HFF-Myc (cell line): ENCODE results near the gene SNX15.

ENCODE experiments used
- DNase-seq: peaks from one replicate; pipeline ENCODE4 v3.0.0-alpha.2; 2011; ENCODE audit warnings: low read depth; ENCODE audit errors: extremely low read depth
- H3K4me3 ChIP-seq: replicated peaks from 2 replicates; pipeline ENCODE4 v1.5.1; 2011; ENCODE audit warnings: low read depth, mild to moderate bottlenecking, control low read depth, low read length
- TF ChIP-seq, protein P1 (sequence below): IDR thresholded peaks from 2 replicates; pipeline ENCODE4 v1.5.1; 2012; ENCODE audit warnings: mild to moderate bottlenecking, low read depth, low read length, control low read depth; ENCODE audit errors: missing control alignments

SNX15 gene

DNA sequence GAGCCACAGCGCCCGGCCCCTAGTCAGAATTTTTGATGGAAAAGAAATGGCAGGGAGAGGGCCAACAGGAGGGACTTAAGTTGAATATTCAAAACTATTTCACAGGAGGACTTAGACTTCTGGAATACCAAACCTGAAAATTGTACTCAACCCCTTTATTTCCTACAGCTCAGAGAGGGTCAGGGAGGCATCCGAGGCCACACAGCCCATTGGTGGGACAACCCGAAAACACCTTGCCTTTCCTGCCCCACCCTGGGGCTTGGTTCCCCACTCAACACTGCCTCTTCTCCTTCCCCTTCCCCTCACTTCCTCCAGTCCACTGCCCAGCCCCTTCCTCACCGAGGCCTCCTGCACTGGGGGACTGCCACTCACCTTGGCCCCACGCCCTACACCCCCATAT, 29.8 kb downstream of the SNX15 start:
- TF ChIP-seq, protein P1, sequence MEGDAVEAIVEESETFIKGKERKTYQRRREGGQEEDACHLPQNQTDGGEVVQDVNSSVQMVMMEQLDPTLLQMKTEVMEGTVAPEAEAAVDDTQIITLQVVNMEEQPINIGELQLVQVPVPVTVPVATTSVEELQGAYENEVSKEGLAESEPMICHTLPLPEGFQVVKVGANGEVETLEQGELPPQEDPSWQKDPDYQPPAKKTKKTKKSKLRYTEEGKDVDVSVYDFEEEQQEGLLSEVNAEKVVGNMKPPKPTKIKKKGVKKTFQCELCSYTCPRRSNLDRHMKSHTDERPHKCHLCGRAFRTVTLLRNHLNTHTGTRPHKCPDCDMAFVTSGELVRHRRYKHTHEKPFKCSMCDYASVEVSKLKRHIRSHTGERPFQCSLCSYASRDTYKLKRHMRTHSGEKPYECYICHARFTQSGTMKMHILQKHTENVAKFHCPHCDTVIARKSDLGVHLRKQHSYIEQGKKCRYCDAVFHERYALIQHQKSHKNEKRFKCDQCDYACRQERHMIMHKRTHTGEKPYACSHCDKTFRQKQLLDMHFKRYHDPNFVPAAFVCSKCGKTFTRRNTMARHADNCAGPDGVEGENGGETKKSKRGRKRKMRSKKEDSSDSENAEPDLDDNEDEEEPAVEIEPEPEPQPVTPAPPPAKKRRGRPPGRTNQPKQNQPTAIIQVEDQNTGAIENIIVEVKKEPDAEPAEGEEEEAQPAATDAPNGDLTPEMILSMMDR = no peak
- no peak for DNase-seq
- H3K4me3 ChIP-seq = no peak overlapping the region

DNA sequence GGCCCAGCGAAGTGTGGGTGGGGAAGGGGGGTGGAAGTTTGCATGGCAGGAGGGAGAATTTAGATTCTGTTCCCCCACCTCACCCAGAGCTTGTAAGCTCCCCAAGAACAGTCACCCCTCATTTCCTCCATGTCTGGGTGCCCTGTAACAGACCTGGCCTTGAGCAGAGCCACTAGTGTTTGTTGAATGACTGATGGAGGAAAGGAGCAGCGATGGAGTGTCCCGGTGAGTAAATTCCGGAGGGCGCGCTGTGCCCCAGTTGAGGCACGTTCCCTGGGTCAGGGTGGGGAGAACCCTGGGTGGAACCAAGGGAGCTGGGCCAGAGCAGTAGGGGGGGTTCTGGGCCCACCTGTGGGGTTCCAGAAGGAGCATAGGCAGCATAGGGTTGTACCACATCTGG, 30.3 kb downstream of the SNX15 start:
- no peak for DNase-seq
- TF ChIP-seq, protein P1 = no peak

DNA sequence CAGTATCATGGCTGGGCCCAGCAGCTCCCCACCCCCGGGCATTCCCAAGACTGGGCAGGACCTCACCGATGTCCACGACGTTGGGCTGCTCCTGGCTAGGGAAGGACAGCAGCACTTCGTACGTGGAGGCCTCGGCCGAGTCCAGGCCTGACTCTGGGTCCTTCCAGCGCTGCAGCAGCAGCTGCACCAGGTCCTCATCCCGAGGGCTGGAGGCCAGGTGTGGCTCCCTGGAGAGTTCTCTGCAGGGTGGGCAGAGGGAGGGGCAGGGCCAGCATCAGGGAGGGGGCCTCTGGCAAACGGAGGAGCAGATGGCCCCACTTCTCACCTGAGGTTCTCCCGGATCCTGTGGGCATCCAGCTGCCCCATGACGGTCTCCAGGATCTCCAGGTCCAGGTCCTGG, 30.8 kb downstream of the SNX15 start:
- no peak for DNase-seq
- H3K4me3 ChIP-seq = no peak overlapping the region
- TF ChIP-seq, protein P1 = no peak

More for the DNA sequence above, 30.3 kb downstream of the SNX15 start:
- H3K4me3 ChIP-seq = no peak overlapping the region

DNA sequence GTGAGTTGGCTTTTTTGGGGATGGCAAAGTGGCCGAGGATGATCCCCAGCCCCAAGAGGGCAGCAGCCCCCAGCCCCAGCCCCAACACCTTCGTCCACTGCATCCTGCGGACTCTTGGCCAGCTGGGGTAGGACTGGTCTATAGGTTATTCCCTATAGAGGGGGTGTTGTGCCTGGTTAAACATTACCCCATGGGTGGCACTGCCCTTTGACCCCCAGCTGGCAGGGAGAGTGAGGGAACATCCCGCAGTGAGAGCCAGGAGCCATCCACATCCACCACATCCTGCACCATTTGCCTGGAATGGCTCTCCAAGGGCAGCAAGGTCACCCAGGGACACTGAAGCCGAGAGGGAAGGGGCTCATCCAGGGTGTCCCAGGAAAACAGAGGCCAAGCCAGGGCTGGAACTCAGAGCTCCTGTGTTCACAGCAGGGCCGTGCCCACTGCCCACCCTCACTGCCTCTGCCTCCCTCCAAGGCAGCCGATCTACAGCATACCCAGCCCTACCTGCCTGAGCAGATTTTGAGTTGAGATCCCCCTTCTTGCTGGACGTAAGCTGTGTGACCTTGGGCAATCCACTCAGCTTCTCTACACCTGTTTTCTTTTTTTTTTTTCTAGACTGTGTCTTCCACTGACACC, 31.3 kb downstream of the SNX15 start, which contains the start of gene NAALADL1:
TSS of gene NAALADL1 (minus strand) at position 135 of the 636 bp plus-strand sequence. CDS start at position 103, 32 bp downstream.
- no peak for DNase-seq
- H3K4me3 ChIP-seq = no peak within 1 kb of the TSS
- TF ChIP-seq, protein P1 = no peak

DNA sequence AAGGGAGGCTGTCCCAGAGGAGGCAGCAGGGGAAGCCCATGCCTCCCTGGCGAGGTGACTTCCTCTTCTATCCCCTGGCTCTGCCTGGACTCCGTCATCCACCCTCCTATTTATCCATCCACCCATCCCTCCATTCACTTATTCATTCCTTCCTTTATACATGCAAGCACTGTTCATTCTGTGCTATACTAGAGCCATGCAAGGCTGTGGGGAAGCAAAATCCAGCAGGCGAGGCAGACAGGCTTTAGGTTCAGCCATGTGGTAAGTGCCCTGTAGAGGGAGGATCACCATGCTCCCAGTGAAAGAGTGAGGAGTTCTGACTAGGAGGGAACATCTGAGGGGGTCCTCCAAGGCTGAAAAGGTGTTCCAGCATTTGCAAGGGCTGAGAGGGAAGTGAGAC, 32.3 kb downstream of the SNX15 start:
- DNase-seq = no peak

DNA sequence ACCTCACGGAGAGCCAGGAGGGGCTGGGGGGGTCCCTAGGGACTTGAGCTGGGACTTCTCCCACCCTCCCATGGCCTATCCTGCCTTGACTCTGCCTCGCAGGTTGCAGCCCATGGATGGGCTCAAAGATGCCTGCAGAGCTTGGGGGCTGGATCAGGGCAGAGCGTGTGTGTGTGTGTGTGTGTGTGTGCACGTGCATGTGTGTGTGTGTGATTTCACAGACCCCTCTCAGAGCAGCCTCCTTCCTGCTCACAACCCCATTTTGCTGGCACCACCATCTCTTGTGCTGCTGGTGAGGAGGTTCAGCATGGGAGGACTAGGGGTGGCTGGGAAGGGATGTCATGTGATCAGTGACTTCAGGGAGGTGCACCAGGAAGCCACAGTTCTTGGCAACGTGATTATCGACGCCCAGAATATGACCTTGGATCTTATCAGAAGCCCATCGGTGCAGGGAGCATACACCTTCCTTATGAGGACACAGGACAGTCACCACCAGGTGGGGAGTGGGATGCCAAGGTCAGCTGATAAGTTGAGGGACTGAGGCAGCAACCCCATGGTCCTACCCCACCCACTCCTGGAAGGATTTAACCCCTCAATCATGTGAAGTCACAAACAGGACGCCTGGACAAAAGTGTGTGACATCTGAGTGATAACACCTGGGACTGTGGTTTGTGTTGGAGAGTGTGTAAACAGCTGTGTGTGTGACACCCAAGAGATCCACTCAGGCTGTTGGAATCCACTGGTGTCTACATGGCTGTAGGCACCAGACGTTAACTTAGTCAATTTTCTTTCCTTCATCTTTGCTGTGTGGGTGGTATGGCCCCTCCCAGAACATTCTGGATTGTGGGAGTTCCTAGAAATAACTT, 33.0 kb downstream of the SNX15 start:
- H3K4me3 ChIP-seq = no peak overlapping the region
- DNase-seq = no peak
- TF ChIP-seq, protein P1 = no peak

More for the DNA sequence above, 32.3 kb downstream of the SNX15 start:
- no peak overlapping the region for H3K4me3 ChIP-seq
- TF ChIP-seq, protein P1 = no peak
